Fibroblast of lung (primary cell): ENCODE data around the gene KDM2A. TPM values are rescaled to one million over a fixed set of nuclear protein-coding genes. Genes with fewer than 3 reads are reported as not detected.

ENCODE experiments used
- DNase-seq, 2 donors: peaks; one replicate each; pipeline versions ENCODE4 v3.0.0 to v3.0.0-alpha.2; 2010; ENCODE audit warnings: low read depth in 2 of 2
- H2AFZ ChIP-seq: 2 replicates; pipeline ENCODE4 v1.5.1; 2012; ENCODE audit warnings: low read length, control low read depth, inconsistent platforms
- H3K27ac ChIP-seq: 2 replicates; pipeline ENCODE4 v1.5.1; 2011; ENCODE audit warnings: low read length, control low read depth; ENCODE audit not compliant: insufficient read depth
- H3K27me3 ChIP-seq: 2 replicates; pipeline ENCODE4 v1.5.1; 2011; ENCODE audit warnings: mild to moderate bottlenecking, low read length; ENCODE audit not compliant: control insufficient read depth, insufficient read depth
- H3K36me3 ChIP-seq: 2 replicates; pipeline ENCODE4 v1.5.1; 2011; ENCODE audit warnings: low read length; ENCODE audit not compliant: control insufficient read depth, insufficient read depth
- H3K4me1 ChIP-seq: 2 replicates; pipeline ENCODE4 v1.5.1; 2011; ENCODE audit warnings: low read length; ENCODE audit not compliant: control insufficient read depth, insufficient read depth; ENCODE audit errors: extremely low read depth
- H3K4me2 ChIP-seq: 2 replicates; pipeline ENCODE4 v1.5.1; 2011; ENCODE audit warnings: low read length, control low read depth; ENCODE audit not compliant: insufficient read depth; ENCODE audit errors: extremely low read depth
- H3K4me3 ChIP-seq, 4 experiments: fragments of 200-600 bp in 1 of 4; sonication (generic) in 1 of 4; replicated peaks in 1 of 4; 2 replicates each; pipeline ENCODE4 v1.5.1; 2011 to 2016; ENCODE audit warnings: low read length in 4 of 4, low read depth in 3 of 4, mild to moderate bottlenecking in 3 of 4, control low read depth in 2 of 4, inconsistent platforms in 1 of 4, mixed read lengths in 1 of 4; ENCODE audit not compliant: insufficient read depth in 1 of 4; ENCODE audit errors: control extremely low read depth in 1 of 4
- H3K79me2 ChIP-seq: 2 replicates; pipeline ENCODE4 v1.5.1; 2012; ENCODE audit warnings: mild to moderate bottlenecking, low read length, inconsistent platforms; ENCODE audit not compliant: control insufficient read depth, insufficient read depth
- H3K9ac ChIP-seq: 2 replicates; pipeline ENCODE4 v1.5.1; 2011; ENCODE audit warnings: mild to moderate bottlenecking, low read length, control low read depth; ENCODE audit not compliant: insufficient read depth
- H3K9me3 ChIP-seq: 2 replicates; pipeline ENCODE4 v1.5.1; 2012; ENCODE audit warnings: low read depth, low read length; ENCODE audit not compliant: control insufficient read depth, insufficient read depth
- H4K20me1 ChIP-seq: 2 replicates; pipeline ENCODE4 v1.5.1; 2011; ENCODE audit warnings: low read length; ENCODE audit not compliant: control insufficient read depth, insufficient read depth; ENCODE audit errors: extremely low read depth
- CTCF ChIP-seq, 2 donors: IDR thresholded peaks in 1 of 2; conservative IDR thresholded peaks in 1 of 2; 1 replicate in 1 of 2; 2 replicates in 1 of 2; pipeline ENCODE4 v1.5.1; 2011 to 2012; ENCODE audit warnings: low read length in 2 of 2, control low read depth in 1 of 2, inconsistent platforms in 1 of 2, low read depth in 1 of 2, mild to moderate bottlenecking in 1 of 2
- EZH2 ChIP-seq: IDR thresholded peaks from 2 replicates; pipeline ENCODE4 v1.5.1; 2012; ENCODE audit warnings: low read length, control low read depth, mild to moderate bottlenecking; ENCODE audit errors: missing control alignments
- polyA plus RNA-seq, 2 donors: library from polyadenylated mRNA; depleted of rRNA in 1 of 2; stranded (reverse) in 1 of 2; unstranded in 1 of 2; fragments of >200 nt; gene quantifications; 2 replicates each; pipeline ENCODE4 v1.2.1, GENCODE V29; 2011 to 2012; ENCODE audit warnings: missing spikeins in 1 of 2
- total RNA-seq: library from RNA; depleted of rRNA; stranded (reverse); fragments of >200 nt; gene quantifications from 2 replicates; pipeline ENCODE4 v1.2.1, GENCODE V29; 2014

KDM2A gene
- total and polyA plus RNA-seq, 2 donors (not counting 1 experiment from before 2014, with no cell fraction given), result 36.4 to 42.6 TPM

GRCh38 chr11:67283481-67283963 is 164.5 kb downstream of the KDM2A start:
- no peaks in the 10 kb centered on the region for H3K27me3 ChIP-seq
- TF ChIP-seq CTCF (conservative IDR thresholded peaks at IDR 0.05 in 1 of 2, IDR thresholded peaks at IDR 0.05 in 1 of 2; ENCODE audit: low read depth in 1 of 2, low read length in 2 of 2), result no peak
- no peak overlapping the region for H3K27ac ChIP-seq
- no peaks in the 10 kb centered on the region for H3K79me2 ChIP-seq
- H3K36me3 ChIP-seq, result peaks cover 43% of the 10 kb centered on the region
- H3K9me3 ChIP-seq, result no peaks in the 10 kb centered on the region
- no peak overlapping the region for H3K4me3 ChIP-seq
- no peak for DNase-seq
- H2AFZ ChIP-seq, result no peak overlapping the region
- H3K4me1 ChIP-seq, result peaks cover 7% of the 10 kb centered on the region
- H3K9ac ChIP-seq, result no peak overlapping the region
- no peaks in the 10 kb centered on the region for H4K20me1 ChIP-seq
- H3K4me2 ChIP-seq, result no peak overlapping the region

- Histone ChIP-seq H3K9me3 (no peaks in the 10 kb centered on the region), H3K4me2 (no peak overlapping the region), H3K79me2 (peaks cover 5% of the 10 kb centered on the region), H3K27ac (no peak overlapping the region), H3K27me3 (no peaks in the 10 kb centered on the region), H3K4me3 (no peak overlapping the region), H3K9ac (no peak overlapping the region), H4K20me1 (no peaks in the 10 kb centered on the region), H3K4me1 (peaks cover 7% of the 10 kb centered on the region), H3K36me3 (peaks cover 37% of the 10 kb centered on the region), H2AFZ (no peak overlapping the region)
- DNase-seq, result no peak
- no peak for TF ChIP-seq CTCF (conservative IDR thresholded peaks at IDR 0.05 in 1 of 2, IDR thresholded peaks at IDR 0.05 in 1 of 2; ENCODE audit: low read depth in 1 of 2, low read length in 2 of 2)
- no peak for TF ChIP-seq EZH2
Measured at GRCh38 chr11:67284811-67285540, 165.9 kb downstream of the KDM2A start.

GRCh38 chr11:67285541-67286498 is 166.8 kb downstream of the KDM2A start:
- no peaks in the 10 kb centered on the region for H3K27me3 ChIP-seq
- H3K36me3 ChIP-seq, result peaks cover 38% of the 10 kb centered on the region
- H3K9me3 ChIP-seq, result no peaks in the 10 kb centered on the region
- H3K9ac ChIP-seq, result no peak overlapping the region
- no peak for TF ChIP-seq EZH2
- TF ChIP-seq CTCF (conservative IDR thresholded peaks at IDR 0.05 in 1 of 2, IDR thresholded peaks at IDR 0.05 in 1 of 2; ENCODE audit: low read depth in 1 of 2, low read length in 2 of 2), result no peak
- no peak overlapping the region for H2AFZ ChIP-seq
- H3K4me1 ChIP-seq, result peaks cover 13% of the 10 kb centered on the region
- no peak overlapping the region for H3K4me2 ChIP-seq
- H3K27ac ChIP-seq, result no peak overlapping the region
- peaks cover 13% of the 10 kb centered on the region for H3K79me2 ChIP-seq
- no peak overlapping the region for H3K4me3 ChIP-seq
- H4K20me1 ChIP-seq, result no peaks in the 10 kb centered on the region
- no peak for DNase-seq
